ENCODE measurements around the gene STIMATE. TPM values are rescaled to one million over a fixed set of nuclear protein-coding genes. Genes with fewer than 3 reads are reported as not detected.

The STIMATE gene
- total RNA-seq, 1 experiment from 2014 or later: 6.3 TPM

DNA sequence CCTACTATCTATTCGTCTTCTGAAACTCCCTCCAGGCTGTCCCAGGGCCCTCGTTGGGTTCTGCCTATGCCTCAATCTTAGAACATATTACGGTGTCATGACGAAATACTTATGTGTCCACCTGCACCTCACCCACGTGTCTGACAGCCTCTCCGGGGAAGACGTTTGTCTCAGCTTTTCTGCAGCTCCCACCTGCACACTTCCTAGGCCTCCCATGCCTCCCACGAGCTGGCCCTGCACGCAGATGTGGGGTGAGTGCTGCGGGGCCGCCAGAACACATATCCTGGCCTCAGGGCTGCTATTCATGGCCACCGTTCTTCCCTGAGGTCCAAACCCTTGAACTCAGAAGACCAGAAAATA lies 55.4 kb downstream of the STIMATE start:
- no peak for DNase-seq (ENCODE audit: low read depth)

DNA sequence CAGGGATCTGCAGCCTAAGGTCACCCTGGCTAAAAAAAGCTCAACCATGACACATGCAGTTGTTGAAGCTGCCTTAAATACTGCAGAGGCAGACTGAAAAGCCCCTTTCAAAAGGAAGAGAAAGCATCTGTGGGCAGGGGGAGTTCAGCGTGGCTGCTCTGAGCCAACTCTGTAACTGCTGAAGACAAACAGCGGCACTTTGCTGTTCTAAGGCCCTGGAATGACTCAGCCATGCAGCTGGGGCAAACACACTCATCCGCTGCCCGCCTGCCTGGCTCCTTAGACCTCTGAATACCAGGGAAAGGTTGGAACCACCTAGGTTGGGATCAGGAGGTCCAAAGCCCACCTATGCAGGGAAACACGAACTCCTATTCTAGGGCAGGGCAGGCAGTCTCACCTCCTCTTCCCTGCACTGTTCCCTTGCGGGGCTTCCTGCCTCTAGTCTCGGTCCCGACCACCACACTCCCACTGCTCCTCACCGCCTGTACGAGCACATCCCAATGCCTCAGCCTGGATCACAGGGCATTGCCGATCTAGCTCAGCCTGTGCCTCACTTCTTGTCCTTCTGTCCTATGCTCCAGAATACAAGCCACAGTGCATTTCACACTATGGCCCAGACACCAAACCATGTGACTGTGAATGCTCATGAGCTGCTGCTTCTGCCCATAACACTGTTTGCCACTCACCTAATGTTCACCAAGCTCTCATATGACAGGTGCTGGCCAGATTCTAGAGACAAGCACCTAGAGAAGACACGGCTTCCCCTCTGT lies 56.0 kb downstream of the STIMATE start:
- no peak for DNase-seq (ENCODE audit: low read depth)

DNA sequence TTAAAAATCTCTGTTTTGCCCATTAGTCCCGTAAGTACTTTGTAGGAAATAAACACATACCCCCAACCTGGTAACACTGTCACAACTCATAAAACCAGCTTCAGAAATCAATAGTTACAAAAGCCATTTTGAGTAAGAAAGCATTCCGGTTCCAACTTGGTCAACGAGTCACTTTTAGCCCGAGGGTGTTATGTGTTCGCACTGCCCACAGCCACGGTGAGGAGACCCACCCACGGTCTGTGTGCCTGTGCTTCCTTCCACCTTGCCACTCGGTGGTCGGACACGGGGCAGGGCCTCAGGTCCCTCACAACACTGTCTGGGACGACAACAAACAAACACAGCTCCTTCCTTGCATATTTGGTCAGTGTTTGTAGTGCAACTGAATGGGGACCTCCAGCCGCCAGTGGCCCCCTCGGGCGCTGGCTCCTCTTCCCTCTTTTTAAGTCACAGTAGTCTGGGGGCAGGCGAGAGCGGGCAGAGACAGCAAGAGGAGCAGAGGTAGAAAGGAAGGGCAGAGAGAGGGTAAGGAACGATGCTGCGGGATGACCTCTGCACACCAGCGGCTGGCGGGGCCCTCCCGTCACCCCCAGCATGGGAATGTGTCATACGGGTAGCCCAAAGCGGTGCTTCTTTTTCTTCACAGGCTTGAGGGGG lies 57.3 kb downstream of the STIMATE start:
- no peak for DNase-seq (ENCODE audit: low read depth)

DNA sequence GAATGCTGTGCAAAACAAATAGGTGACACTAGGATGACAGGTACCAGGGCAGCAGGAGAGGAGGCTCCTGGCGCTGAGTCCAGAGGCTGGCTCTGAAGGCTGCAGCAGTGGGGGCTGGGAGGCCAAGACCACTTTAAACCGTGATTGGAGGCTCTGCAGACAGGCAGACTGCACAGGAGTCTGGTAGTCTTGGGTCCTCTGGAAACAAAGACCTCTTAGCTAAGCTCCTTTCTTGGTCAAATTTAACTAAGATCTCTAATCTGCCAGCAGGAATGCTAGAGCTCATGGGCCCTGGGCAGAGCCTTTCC lies 58.1 kb downstream of the STIMATE start:
- DNase-seq (ENCODE audit: low read depth): no peak

DNA sequence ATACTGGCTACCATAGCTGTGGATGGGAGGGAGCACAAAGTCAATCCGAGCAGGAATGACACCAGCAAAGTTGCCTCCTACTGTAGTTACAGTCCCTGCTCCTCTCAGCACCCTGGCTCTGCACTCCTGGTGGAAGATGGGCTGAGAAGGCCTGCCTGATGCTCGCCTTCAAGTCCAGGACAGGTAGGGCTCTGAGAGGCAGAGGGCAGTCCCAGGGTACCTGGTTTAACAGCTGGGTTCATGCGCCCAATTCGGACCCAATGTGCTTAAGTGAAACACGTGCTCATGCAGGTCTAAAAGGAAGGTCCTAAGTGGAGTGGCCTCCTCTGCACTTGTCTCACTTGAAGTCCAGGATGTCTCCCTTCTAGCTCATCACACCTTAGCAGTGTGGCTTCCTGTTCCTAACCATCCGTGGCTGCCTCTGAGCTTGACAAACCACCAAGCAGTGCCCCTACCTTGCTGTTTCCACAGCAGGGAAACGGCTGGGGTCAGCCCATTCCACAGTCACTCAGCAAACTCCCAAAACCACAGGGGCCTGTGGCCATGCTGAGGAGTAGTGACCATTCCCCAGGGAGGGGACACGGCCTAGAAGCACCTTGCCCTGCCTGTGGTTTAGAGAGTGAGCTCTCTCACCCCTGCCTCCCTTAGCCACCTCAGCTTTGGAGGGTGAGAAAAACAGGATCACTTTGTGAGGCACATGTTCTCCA lies 58.6 kb downstream of the STIMATE start:
- no peak for DNase-seq (ENCODE audit: low read depth)

DNA sequence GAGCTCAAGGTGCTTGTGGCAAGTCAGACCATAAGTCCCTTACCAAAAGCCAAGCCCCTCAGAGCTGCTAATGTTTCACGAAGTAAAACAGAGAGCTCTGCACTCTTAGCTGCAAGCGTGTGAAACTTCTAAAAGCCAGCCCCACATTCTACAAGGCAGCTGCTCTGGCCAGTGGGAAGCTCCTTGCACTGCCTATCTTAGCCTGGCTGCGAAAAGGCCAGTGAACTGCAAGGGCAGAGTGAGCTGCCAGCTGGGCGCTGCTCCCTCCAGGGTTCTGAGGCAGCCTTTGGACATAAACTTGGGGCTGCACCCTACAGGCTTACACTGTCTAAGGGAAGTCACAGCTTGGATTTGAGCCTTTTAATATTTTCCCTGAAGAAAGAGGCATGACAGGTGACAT lies 60.4 kb downstream of the STIMATE start:
- DNase-seq (ENCODE audit: low read depth): no peak

DNA sequence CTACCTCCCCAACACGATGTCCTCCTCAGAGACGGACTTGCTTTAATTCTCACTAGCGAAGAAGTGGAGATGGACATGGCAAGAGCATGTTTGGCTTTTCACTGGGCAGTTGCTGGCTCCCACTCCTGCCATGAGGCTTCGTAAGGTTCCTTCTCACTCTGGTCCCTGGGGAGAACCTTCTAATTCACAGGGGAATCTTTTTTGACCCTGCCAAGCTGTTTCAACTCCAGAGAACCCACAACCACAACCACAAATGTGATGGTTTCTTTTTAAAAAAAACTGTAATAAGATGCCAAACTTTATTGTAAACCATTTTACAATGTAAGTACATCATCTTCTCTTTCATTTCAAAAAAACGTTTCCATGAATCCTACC lies 60.9 kb downstream of the STIMATE start:
- no peak for DNase-seq (ENCODE audit: low read depth)

DNA sequence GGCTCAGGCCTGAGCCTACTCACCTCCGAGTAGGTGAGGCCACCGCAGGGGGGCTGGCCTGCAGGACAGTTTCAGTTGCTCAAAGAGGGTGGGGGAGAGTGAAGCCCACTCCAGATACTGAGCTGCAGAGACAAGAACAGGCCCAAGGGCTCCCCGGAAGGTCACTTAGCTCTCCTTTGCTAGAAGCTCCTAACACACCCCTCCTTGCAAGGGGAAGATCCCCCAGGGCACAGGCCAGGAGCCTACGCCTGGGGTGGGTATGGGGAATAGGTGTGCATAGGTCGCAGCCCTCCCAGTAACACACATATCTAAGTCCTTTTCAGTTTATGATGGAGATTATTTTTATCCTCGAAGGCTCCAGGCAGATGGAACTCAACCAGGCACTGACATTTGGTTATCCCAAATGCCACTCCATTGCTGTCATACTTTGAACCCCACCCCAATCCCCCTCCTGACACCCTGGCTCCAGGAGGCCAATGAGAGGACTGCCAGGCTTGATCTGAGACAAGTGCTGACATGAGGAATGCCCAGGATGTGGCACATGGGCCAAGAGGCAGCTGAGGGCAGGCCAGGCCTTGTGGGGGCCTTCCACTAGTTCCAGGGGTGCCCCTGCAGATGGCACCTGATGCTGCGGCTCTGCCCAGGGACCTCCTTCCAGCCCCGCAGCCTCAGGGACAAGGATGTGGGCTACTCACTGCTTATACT lies 61.4 kb downstream of the STIMATE start:
- DNase-seq (ENCODE audit: low read depth): no peak

DNA sequence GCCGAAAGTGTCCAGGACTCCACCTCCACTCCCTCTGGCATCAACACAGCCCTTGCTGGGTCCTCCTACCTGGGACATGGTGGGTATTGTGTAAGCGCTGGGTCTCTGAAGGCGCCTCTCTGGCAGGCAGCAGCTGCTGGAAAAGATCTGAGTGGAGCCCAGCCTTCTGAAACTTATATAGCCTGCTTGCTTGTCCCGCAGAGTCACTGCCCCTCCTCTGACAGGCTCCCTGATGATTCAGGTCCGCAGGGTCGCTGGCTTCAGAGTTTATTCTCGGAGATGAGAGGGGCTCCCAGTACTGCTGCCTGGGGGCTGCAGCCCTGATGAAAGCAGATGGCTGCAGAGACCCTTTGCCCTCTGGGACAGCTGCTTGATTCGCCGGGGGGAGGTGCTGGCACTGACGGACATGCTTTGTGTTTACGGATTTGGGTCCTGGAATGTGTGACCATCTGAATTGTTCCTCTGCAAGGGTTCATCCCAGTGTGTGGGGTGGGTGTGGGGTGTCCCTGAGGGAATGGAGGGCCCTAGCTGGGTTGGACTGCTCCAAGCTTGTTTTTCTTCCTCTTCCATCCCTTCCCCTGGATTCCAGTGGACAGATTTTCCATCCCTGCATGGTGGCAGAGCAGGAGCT lies 62.4 kb downstream of the STIMATE start, which contains the start of gene MUSTN1:
TSS of gene MUSTN1 (minus strand) at position 149 of the 631 bp plus-strand sequence. CDS start at position 78, 71 bp downstream.
- DNase-seq (ENCODE audit: low read depth): no peak

DNA sequence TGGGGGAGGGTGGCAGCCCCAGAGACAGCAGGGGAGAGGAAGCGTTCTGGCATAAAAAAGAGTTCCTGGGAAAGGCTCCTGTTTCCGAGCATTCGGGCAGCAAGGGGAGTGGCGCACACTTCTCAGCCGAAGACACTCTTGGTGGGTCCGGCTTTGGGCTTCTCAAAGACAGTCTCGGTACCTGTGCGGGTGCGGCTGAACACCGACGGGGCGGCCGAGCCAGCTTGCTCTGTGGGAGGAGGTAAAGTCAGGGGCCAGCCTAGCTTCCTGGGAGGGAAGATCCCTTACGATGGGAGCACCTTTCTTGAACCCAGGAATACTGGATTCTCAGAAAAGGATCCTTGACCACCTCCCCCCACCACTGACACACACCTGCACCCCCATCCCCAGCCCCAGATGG lies 64.1 kb downstream of the STIMATE start:
- no peak for DNase-seq (ENCODE audit: low read depth)

DNA sequence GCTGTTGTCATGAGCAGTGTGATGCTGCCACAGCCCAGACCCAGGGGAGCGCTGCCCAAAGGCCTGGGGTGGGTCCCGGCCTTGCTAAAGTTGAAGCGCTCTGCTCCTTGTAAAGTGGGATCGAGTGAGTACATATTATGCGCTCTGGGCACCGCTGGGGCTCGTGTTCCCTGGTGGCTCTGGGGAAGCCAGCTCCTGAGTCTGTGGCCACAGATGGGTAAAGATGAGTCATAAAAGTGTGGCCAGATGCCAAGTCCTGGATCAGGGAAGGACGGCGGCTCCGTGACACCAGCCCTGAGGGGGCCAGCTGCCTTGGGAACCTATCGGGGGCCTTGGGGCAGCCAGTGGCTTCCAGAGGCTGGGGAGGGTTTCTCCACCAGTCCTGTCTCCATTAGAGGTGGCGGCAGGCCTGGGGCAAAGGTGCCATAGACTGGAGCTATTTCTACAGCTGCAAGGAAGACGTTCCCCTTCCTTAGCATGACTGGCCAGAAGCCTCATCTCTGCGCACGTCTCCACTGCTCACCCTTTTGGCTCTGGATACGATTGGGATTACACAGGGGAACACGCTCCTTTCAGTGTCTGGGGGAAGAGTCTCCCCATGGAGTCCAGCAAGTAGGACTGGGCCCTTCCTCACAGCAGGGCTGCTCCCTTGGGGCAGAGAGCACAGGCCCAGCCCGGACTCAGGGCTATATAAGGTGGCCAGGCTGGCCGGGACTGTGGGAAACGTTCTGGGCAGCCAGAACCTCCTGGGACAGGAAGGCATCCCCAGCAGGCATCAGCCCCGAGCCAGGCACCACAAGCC lies 65.6 kb downstream of the STIMATE start:
- peak; percentile 86 for DNase-seq (ENCODE audit: low read depth)

DNA sequence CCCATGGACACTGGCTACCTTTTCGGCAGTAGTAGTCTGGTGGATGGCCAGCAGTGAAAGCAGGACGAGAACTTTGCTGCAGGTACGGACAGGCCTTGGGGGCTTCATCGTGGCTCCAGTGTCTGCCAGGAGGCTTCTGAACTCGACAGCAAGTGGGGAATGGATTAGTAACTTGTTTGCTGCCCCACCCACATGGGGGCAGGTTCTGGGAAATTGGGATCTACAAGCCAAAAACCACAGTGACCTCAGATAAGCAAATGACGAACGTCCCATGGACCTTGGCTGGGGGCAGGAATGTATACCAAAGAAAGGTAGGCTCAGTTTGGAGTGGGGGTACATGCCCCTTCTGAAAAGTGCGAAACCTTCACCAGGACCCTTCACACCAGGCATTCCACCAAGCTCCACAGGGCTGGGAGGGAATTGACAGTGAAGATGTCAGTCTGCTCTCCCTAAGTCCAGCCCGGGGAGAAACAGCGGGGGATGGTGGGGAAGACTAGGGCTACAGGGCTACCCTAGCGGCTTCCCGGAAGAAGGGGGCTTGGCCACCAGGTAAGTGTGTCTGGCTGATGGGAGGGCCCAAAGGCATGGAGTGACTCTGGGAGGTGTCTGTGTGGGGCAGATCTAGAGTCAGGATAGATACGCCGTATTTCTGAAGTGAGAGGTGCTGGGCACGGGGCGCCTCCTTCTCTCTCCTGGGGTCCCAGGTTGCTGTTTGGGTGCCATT lies 66.7 kb downstream of the STIMATE start, which contains the start of gene ITIH4:
TSS of gene ITIH4 (minus strand) at position 138 of the 724 bp plus-strand sequence. CDS start at position 108, 30 bp downstream.
- DNase-seq (ENCODE audit: low read depth): peak; percentile 30

DNA sequence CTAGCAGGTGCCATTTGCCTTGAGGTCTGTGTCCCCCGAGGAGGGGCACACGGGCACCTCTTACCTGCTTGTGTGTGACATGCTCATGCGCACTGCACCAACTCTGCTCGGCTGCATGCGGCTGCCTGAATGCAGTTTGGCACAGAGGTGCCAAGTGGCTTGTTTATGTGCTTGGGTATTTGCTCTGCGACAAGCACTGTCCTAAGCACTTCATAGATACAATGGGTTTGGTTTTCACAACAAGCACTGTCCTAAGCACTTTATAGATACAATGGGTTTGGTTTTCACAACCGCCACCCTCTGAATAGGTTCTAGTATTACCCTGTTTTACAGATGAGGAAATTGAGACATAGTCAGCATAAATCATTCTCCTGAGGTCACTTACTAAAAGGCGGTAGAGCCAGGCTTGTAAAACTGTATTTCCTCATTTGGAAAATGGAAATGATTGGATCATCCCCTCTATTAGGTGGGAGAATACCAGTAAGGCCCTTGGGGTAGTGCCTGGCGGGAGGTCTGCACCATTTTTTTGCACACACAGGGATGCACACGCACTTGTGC lies 67.4 kb downstream of the STIMATE start:
- no peak for DNase-seq (ENCODE audit: low read depth)

DNA sequence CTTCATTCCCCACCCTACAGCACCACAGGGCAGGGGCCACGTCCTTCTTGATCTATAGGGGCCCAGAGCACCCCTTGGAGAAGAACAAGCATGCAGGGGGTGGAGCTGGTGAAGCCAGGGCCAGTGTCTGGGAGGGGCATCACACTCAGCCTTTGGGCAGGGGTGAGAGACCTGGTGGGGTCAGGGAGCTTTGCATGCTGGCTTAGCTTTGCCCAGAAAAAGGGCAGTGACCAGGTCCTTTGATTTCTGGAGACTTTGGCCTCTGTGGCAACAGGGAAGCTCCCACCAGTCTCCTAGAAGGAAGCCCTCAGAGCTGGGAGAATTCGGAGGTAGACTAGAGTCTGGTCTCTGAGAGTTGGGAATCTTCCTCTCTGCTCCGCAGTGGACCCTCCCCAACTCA lies 67.9 kb downstream of the STIMATE start:
- no peak for DNase-seq (ENCODE audit: low read depth)

DNA sequence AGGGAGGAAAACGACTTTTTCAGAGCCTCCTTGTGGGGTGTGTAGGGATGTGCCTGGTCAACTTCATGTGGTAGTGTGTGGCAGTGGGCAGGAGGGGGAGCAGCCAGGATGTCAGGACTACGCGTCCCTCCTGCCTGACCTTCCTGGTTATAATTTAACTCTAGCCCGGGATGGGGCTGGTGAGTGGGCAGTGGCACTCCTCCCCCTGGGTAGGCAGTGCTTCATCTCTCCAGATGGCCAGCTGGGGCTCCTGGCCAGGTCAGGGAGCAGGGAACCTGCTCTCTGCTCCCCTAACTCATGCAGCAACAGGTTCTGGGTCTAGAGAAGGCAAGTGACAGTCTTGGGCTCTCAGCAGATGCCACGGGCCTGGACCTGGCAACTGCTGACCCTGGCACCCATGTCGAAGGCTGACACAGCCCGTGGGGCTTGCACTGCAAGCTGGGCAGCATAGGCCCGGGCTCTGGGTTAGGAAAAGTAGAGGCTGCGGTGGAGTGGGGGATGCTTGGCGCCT lies 69.4 kb downstream of the STIMATE start:
- DNase-seq (ENCODE audit: low read depth): no peak

DNA sequence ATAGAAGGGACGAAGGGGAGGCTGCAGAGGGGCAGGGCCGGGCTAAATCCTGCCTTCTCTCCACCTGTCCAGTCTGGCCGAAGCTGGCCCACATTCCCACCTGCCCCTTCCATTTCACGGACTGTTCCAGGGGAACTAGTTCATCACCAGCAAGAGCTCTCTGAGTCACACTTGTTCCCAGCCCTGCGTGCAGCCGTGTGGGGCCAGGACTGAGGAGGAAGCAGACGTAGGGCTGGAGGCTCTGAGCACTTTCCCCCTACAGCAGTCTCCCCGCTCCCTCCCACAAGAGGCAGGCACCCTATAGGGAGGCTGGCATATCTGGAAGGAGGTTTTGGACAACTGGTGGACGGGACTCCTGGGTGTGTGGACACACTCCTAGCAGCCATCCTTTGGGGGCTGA lies 69.9 kb downstream of the STIMATE start:
- DNase-seq (ENCODE audit: low read depth): peak; percentile 51

DNA sequence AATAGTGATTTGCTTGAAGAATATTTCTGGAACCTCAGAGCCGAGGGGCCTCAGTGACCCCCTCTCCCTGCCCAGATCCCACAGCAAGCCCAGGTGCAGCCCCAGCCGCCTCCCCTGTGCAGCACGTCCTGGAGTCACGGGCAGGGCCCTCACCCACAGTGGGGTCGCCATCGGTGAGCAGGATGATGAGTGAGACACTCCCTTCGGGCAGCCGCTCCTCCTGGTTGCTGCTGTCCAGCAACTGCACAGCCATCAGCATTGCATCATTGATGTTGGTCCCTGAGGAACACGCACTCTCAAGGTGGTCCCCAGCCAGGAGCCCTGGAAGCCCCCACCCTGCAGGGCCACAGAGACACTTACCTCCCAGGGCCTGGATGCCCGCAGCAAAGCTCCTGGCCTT lies 73.3 kb downstream of the STIMATE start:
- DNase-seq (ENCODE audit: low read depth): no peak

DNA sequence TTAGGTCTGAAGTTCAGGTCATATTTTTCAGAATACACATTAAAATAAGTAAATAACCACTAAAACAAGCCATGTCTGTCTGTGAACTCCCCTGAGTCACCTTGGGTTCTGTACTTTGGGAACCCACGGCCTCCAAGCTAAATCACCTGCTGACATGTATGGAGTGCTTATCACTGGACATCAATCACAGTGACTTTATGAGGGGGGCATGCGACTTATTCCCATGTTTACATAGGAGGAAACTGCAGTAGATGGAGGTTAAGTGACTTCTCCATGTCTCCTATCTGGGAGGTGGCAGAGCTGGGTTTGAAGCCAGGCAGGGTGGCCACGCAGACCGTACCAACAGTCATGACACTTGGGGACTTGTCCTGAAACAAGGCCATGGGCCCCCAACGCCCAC lies 75.0 kb downstream of the STIMATE start:
- DNase-seq (ENCODE audit: low read depth): no peak

DNA sequence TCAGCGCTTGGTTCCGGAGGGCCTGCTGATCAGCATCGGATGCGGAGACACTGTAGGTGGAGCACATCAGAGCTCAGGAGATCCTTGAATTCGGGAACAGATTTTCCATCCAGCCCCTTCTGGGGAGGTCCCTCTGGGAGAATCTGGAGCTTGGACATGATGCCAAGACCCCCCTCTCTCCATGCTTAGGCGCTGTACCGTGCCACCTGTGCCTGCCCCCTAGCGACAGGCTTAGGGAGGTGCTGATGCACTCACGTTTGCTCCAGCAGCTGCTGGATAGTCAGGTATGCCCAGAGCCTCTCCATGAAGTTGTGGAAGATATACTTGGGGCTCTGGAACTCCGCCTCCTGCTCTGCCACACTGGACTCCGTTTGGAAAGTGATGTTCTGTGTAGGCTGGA lies 76.6 kb downstream of the STIMATE start:
- peak; percentile 37 for DNase-seq (ENCODE audit: low read depth)

DNA sequence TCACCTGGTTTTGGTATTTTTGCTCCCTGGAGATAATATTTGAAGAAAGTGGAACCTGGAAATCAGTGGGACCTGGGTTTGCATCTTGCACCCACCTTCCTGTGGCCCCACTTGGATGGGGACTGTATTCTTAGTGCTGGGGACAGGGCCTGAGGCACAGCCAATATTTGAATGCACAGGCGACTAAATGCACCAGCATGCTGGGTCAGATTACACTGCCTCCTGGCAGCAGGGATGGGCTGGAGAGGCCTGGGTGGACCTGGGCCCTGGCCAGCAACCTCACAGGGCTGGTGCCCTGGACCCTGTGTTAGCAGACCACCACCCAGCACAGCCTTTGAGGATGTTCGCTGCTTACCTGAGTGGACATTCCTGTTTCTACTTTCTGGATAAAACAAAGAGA lies 77.4 kb downstream of the STIMATE start:
- DNase-seq (ENCODE audit: low read depth): no peak

Measured in Daoy (cell line).